ENCODE results near the gene CTAGE8.
"Not testable (repeated sequence)": the region's sequence is repeated elsewhere in the genome, so short reads cannot be mapped to it uniquely, and the experiment has no call there.

DNA sequence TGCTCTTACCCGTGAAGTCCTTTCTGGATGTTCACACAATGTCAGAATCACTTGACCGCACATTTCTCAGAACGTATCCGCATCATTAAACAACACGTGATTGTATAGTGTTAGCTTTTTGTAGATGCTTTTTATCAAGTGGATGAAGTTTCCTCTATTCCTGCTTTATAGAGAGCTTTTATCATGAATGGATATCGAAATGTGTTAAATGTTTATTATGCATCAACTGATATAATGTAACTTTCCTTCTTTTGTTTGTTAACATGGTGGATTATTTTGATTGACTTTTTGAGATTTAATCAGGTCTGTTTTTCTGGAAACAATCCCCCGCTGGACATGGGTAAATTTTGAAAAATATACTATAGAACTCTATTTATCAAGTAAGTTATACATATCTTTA is 4.4 kb downstream of the CTAGE8 start, which contains the start of gene OR2A7:
- TF ChIP-seq POLR2A, CTCF, POLR2AphosphoS5, EP300 (IDR thresholded peaks at IDR 0.05): not testable (repeated sequence)

Measured in stomach (tissue), 4 donors.